Astrocyte of the cerebellum (primary cell): ENCODE measurements around the gene GABRA4.

Source experiments
- DNase-seq: peaks from one replicate; pipeline ENCODE4 v3.0.0-alpha.2; 2011; ENCODE audit warnings: low read depth
- H3K4me3 ChIP-seq: 2 replicates; pipeline ENCODE4 v1.5.1; 2011; ENCODE audit warnings: mild to moderate bottlenecking, low read depth, low read length, moderate library complexity
- CTCF ChIP-seq: IDR thresholded peaks from 2 replicates; pipeline ENCODE4 v1.5.1; 2012; ENCODE audit warnings: low read length, low read depth, moderate library complexity, mild to moderate bottlenecking; ENCODE audit errors: missing control alignments
- in situ Hi-C: cut with HindIII; loops from 2 replicates; pipeline ENCODE4 v1.10.0; 2017; ENCODE audit warnings: low sequenced_read_pairs

GABRA4 gene

GRCh38 chr4:47017494-47017893 is 24.1 kb upstream of the GABRA4 start:
- in situ Hi-C loops: no loop called here
- DNase-seq: no peak
- no peak overlapping the region for H3K4me3 ChIP-seq
- no peak for TF ChIP-seq CTCF

- no peak for TF ChIP-seq CTCF
- no peak overlapping the region for H3K4me3 ChIP-seq
- in situ Hi-C loops: no loop called here
- no peak for DNase-seq
Measured at GRCh38 chr4:47017081-47017480, 23.7 kb upstream of the GABRA4 start.

GRCh38 chr4:47013373-47013772 is 20.0 kb upstream of the GABRA4 start:
- no peak for TF ChIP-seq CTCF
- in situ Hi-C loops: no loop called here
- no peak for DNase-seq
- H3K4me3 ChIP-seq: no peak overlapping the region

- in situ Hi-C loops: no loop called here
- TF ChIP-seq CTCF: no peak
- no peak for DNase-seq
- H3K4me3 ChIP-seq: no peak overlapping the region
Measured at GRCh38 chr4:47012676-47013075, 19.3 kb upstream of the GABRA4 start.

GRCh38 chr4:47010912-47011446 is 17.6 kb upstream of the GABRA4 start:
- in situ Hi-C loops: no loop called here
- TF ChIP-seq CTCF: no peak
- no peak overlapping the region for H3K4me3 ChIP-seq
- DNase-seq: no peak

- in situ Hi-C loops: no loop called here
- no peak for TF ChIP-seq CTCF
- no peak overlapping the region for H3K4me3 ChIP-seq
- no peak for DNase-seq
Measured at GRCh38 chr4:47010347-47010911, 17.0 kb upstream of the GABRA4 start.
